Right lobe of liver (tissue), 4 donors: ENCODE results near the gene CLDN4.

Experiments
- CTCF ChIP-seq, 4 donors: fragments of 200-600 bp in 3 of 4; fragments of 450-650 bp in 1 of 4; IDR thresholded peaks; one replicate each; pipeline versions ENCODE4 v1.5.1 to v1.8.0; 2016 to 2022; ENCODE audit warnings: antibody characterized with exemption in 4 of 4, mild to moderate bottlenecking in 2 of 4
- POLR2A ChIP-seq: fragments of 450-650 bp; IDR thresholded peaks from one replicate; pipeline ENCODE4 v1.6.1; 2017; ENCODE audit warnings: antibody characterized with exemption, mild to moderate bottlenecking
- donor health status: DM: no; HTN: no; CAD: no.
- donor health status: DM: no; HTN: no; CAD: no.
- donor health status: DM: no; HTN: yes; CAD: no.

DNA sequence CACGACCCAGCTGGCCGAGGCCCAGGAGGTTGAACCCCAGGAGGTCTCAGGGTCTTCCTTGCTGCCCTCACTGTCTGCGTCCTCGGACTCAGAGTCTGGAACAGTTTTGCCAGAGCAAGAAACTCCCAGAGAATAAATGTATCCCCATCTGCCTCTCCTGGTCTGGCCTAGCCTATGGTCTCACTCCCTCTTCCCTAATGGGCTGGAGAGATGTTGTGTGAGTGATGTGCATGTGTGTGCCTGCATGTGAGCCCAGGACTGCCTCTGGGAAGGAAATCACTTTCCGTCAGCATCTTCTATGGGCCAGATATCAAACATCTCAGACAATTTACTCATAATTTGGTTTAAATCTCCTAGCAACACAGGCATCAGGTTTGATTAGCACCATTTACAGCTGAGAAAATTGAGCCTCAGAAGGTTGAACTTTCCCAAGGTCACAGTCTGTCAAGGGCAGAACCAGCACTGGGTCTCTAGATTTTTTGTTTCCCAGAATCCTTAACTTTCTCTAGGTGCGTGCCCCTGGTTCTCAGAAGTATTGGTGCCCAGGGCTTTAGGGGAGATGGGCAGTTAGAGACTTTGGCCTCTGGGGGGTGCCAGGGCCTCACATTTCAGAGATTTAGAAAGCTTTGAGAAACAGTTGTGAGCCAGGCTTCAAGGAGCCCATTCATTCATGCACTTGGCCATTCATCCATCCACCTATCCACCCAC, 35.1 kb downstream of the CLDN4 start:
- TF ChIP-seq POLR2A (no peak), CTCF (IDR thresholded peaks at IDR 0.05) (peak; percentile 70 to 74 (median 71))
